ENCODE results near the gene SPAG16.

The SPAG16 gene

DNA sequence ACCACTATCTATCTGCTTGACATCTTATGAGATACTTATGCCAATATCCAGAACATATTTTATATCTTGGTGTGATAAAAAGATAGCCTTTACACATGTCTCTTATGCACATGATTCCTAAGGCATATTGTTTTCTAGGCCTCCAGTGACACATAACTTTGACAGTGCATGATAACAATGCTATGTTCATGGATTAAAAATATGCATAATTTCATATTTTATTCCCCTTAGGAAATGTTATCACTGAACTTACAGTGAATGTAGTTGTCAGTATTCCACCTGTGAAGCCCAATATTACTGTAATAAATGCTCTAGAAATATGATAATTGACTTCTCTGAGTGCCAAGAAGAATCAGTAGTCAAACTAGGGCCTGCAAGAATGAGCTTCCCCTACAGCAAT, 532.3 kb downstream of the SPAG16 start:
- Mint-ChIP-seq H3K27ac (no peak overlapping the region), H3K4me1 (no peaks in the 10 kb centered on the region), H3K9me3 (peaks cover 7 to 9% of the 10 kb centered on the region in 2 donors), H3K27me3 (no peaks in the 10 kb centered on the region), H3K4me3 (no peak overlapping the region)
- DNase-seq (no peak), ATAC-seq (no peak)

DNA sequence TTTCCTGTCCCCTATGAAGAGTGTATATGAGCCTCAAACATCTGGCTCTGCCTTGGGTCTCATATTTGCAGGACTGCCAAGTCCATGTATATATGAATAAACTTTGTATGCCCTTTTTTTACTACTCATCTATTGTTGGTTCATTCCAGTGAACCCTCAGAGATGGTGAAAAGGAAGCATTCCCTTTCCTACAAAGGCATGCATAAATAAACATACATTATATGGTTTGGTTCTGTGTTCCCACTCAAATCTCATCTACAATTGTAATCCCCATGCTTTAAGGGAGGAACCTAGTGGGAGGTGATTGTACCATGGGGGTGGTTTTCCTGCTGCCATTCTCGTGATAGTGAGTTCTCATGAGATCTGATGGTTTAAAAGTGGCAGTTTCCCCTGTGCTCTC, 534.2 kb downstream of the SPAG16 start:
- ATAC-seq (no peak), DNase-seq (no peak)
- H3K4me3 Mint-ChIP-seq = no peak overlapping the region

DNA sequence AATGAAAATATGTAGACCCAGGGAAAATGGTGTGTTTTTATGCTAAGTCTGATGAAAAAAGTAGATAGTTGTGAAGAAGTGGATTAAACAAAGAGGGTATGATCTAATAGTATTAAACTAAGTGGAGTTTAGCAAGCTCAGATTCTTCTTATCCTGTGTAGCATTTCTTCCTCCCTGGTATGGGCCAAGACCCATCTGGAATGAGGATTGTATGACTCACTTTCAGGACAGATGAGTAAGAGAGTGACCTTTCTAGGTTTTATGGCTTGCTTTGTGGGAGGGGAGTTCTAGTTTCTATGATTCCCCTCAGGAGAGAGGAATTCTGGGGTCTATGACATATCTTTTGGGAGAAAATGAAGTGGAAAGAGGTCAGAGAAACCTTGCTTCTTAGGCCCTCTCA, 550.1 kb downstream of the SPAG16 start:
- no peak for ATAC-seq
- H3K4me1 Mint-ChIP-seq = no peaks in the 10 kb centered on the region
- peaks cover 7% of the 10 kb centered on the region for H3K27me3 Mint-ChIP-seq
- H3K4me3 Mint-ChIP-seq = no peak overlapping the region
- no peak for DNase-seq
- H3K27ac Mint-ChIP-seq = no peak overlapping the region
- H3K9me3 Mint-ChIP-seq = peaks cover 2 to 4% of the 10 kb centered on the region in 2 donors

More for the DNA sequence above, 534.2 kb downstream of the SPAG16 start:
- Mint-ChIP-seq H3K27ac (no peak overlapping the region), H3K4me1 (no peaks in the 10 kb centered on the region), H3K9me3 (peaks cover 9 to 16% of the 10 kb centered on the region in 2 donors), H3K27me3 (no peaks in the 10 kb centered on the region)

DNA sequence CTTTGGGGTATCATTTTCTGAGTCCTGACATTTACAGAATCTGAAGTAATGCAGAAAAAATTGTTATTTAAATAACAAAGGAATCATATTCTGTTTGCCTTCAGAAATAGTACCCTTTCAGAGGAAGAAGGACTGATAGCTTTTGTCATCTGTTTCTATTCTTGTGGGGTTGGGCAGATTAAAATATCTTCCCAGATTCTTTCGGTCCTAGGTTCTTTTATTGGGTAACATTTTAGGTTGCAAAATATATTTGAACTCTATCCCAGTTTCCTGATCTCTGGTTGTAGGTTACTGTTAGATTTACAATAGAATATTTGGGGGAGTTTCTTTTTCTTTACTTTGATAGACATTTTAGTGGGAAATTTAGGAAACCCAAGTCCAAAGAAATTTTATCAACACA, 550.5 kb downstream of the SPAG16 start:
- no peak overlapping the region for H3K27ac Mint-ChIP-seq
- H3K9me3 Mint-ChIP-seq = peaks cover 0 to 4% of the 10 kb centered on the region in 2 donors
- peaks cover 7% of the 10 kb centered on the region for H3K27me3 Mint-ChIP-seq
- no peak overlapping the region for H3K4me3 Mint-ChIP-seq
- ATAC-seq = no peak
- no peak for DNase-seq
- no peaks in the 10 kb centered on the region for H3K4me1 Mint-ChIP-seq

DNA sequence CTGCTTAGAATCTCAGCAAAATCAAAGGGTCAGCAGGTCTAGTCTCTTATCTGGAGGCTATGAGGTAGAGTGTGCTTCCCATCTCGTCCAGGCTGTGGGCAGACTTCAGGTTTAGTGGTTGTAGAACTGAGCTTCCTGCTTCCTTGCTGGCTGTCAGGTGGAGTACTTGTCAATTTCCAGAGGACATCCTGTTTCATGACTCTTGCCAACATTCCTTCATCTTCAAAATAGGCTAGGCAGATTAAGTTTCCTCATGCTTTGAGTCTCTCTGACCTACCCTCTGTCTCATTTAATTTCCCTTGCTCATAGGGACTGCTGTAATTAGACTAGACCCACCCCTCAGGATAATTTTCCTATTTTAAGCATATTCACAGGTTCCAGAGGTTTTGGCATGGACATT, 562.6 kb downstream of the SPAG16 start:
- Mint-ChIP-seq H3K9me3 (no peaks in the 10 kb centered on the region), H3K4me1 (no peaks in the 10 kb centered on the region), H3K27ac (no peak overlapping the region), H3K4me3 (no peak overlapping the region), H3K27me3 (no peaks in the 10 kb centered on the region)
- ATAC-seq (no peak), DNase-seq (no peak)

DNA sequence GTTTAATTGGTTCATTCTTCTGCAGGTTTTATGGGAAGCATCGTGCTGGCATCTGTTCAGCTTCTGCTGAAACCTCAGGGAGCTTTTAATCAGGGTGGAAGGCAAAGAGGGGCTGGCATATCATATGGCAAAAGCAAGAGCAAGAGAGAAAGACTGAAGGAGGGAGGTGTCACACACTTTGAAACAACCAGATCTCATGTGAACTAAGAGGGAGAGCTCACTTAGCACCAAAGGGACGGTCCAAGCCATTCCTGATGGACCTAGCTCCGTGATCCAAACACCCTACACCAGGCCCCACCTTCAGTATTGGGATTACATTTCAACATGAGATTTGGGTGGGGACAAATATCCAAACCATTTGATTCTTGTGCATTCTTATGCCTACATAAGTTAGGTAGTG, 563.1 kb downstream of the SPAG16 start:
- Mint-ChIP-seq H3K9me3 (no peaks in the 10 kb centered on the region), H3K4me1 (no peaks in the 10 kb centered on the region), H3K27me3 (no peaks in the 10 kb centered on the region), H3K27ac (no peak overlapping the region), H3K4me3 (no peak overlapping the region)
- no peak for ATAC-seq
- no peak for DNase-seq

DNA sequence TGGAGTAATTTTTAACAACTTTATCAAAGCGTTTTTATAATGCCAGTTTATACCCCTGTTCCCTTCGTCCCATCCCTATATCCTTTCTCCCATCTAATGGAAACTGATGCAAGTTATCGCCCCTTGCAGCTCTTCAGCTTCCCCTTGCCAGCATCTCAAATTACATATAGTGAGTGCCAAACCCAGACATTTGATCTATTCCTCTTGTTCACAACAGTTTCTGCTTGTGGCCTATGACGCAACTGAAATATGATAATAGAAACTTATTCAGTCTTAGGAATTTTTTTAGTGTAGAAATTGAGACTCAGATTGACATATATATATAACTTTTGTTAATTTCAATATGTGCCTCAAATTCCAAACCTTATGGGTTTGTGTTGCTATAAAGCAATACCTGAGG, 564.4 kb downstream of the SPAG16 start:
- no peak for ATAC-seq
- H3K27ac Mint-ChIP-seq = no peak overlapping the region
- no peaks in the 10 kb centered on the region for H3K4me1 Mint-ChIP-seq
- no peak for DNase-seq
- no peak overlapping the region for H3K4me3 Mint-ChIP-seq
- H3K9me3 Mint-ChIP-seq = no peaks in the 10 kb centered on the region
- H3K27me3 Mint-ChIP-seq = no peaks in the 10 kb centered on the region

DNA sequence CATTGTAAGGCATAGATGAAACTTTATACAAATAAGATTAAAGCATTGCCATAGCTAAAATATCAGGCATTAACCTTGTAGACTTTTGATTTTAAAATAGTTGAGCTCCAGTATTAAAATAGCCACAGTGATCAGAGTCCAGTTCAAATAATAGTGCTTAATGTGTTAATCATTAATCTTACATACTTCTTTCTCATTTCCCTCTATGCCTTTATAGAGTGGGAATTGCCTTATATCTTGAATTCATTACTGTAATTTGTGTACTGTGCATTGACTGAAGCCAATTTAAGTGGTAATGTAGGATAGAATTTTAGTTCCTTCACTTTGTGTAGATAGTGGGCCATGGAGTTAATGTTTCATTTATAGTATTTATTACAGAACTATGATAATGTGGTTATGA, 577.4 kb downstream of the SPAG16 start:
- Mint-ChIP-seq H3K4me3 (no peak overlapping the region), H3K27me3 (no peaks in the 10 kb centered on the region), H3K4me1 (no peaks in the 10 kb centered on the region), H3K27ac (no peak overlapping the region), H3K9me3 (no peaks in the 10 kb centered on the region)
- no peak for DNase-seq
- ATAC-seq = no peak

DNA sequence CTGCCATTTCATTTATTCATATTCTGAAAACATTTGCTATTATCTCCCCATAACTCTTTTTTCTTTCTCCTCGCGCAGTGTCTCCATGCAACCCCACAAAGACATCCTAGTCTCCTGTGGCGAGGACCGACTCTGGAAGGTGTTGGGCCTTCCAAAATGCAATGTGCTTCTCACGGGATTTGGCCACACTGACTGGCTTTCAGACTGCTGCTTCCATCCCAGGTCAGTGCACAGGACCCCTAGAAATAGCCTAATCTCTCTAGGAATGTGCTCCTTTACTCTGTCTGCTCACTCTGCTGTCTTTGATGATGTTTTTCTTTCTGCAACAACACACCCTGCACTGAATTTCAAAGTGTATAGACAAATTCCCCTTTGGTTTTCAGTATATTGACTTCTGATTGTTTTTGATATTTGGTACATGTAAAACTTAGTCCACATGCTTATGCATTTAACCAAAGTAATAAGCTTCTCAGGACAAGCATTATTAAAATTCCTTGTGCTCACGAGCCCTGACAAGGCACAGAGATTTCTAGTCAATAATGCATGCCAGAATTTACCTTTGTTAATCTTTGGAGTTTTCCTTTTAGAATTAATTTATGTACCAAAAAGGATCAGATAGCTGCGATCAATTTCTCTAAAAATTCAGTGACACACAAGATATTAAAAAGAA, 578.3 kb downstream of the SPAG16 start:
- Mint-ChIP-seq H3K4me1 (no peaks in the 10 kb centered on the region), H3K27ac (no peak overlapping the region)
- no peak for DNase-seq

DNA sequence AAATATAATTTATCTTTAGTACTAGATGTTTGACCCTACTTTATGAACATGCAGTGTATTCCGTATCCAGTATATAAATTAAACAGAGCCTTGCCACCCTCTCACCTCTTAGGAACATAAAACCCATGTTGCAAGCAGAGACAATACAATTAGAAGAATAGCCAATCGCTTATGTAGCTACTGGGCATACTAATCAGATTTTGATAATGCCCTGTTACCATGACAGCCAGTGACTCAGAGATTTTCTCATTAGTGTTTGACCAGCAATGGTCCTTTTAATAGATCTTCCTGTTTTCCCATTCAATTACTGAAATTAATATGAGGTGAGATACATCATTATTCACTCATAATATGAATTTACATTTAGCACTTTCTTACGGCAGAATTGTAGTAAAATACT, 579.3 kb downstream of the SPAG16 start:
- DNase-seq (no peak), ATAC-seq (no peak)
- Mint-ChIP-seq H3K27me3 (no peaks in the 10 kb centered on the region), H3K4me3 (no peak overlapping the region), H3K4me1 (no peaks in the 10 kb centered on the region), H3K9me3 (no peaks in the 10 kb centered on the region), H3K27ac (no peak overlapping the region)

More for the DNA sequence above, 578.3 kb downstream of the SPAG16 start:
- no peak for ATAC-seq
- H3K9me3 Mint-ChIP-seq = no peaks in the 10 kb centered on the region
- no peaks in the 10 kb centered on the region for H3K27me3 Mint-ChIP-seq
- H3K4me3 Mint-ChIP-seq = no peak overlapping the region

DNA sequence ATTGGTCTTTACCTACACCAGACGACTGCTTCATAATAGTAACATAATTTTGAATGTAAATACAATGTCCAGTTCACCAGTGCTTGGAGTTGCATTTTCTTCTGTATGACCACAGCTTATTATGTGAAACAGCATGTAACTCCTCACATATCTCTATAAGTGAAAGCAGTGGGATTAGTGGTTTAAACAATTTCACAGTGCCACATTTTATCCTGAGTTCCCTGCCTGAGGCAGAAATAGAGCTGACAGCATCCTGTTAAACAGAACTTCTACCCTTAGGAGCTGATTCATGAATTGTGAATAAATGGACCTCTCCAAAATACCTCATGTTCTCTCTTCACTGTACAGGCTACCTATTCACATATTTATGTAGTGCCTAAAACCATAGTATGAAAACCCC, 584.3 kb downstream of the SPAG16 start:
- DNase-seq (no peak), ATAC-seq (no peak)
- Mint-ChIP-seq H3K27ac (no peak overlapping the region), H3K4me3 (no peak overlapping the region), H3K9me3 (peaks cover 0 to 7% of the 10 kb centered on the region in 2 donors), H3K27me3 (no peaks in the 10 kb centered on the region), H3K4me1 (no peaks in the 10 kb centered on the region)

DNA sequence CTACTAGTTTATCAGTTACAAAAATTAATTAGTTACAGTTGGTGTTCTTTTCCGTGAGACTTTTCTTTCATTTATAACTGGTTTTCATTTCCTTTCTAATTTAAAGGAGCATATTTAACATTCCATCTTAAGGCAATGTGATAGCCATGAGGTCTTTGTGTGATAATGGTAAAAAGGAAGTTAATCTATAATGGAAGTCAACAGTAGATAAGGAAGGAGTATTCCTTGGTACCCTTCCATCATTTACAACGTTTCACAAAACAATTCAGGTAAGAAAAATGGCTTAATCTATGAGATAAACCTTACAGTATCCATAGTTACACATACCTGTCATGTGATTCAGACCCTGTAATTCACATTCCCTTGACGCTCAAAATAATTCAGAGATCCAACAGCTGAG, 601.2 kb downstream of the SPAG16 start:
- Mint-ChIP-seq H3K4me1 (no peaks in the 10 kb centered on the region), H3K27me3 (peaks cover 7% of the 10 kb centered on the region), H3K4me3 (no peak overlapping the region), H3K9me3 (no peaks in the 10 kb centered on the region), H3K27ac (no peak overlapping the region)
- no peak for ATAC-seq
- no peak for DNase-seq

DNA sequence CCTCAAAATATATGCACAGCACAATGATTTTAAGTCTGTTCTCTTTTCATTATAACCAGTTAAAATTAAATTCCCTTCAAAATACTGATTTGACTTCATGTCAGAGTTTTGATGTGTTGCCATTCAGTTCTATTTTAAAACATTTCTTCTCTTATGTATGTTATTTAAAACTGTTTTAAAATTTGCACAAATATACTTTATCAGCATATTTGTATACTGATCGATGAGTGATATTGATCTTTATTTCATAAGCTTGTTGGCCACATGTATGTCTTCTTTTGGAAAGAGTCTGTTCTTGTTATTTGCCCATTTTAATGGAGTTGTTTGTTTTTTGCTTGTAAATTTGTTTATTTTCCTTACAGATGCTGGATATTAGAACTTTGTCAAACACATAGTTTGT, 630.2 kb downstream of the SPAG16 start:
- Mint-ChIP-seq H3K27ac (no peak overlapping the region), H3K9me3 (peaks cover 20 to 32% of the 10 kb centered on the region in 2 donors), H3K27me3 (no peaks in the 10 kb centered on the region), H3K4me3 (no peak overlapping the region), H3K4me1 (no peaks in the 10 kb centered on the region)
- ATAC-seq (no peak), DNase-seq (no peak)

DNA sequence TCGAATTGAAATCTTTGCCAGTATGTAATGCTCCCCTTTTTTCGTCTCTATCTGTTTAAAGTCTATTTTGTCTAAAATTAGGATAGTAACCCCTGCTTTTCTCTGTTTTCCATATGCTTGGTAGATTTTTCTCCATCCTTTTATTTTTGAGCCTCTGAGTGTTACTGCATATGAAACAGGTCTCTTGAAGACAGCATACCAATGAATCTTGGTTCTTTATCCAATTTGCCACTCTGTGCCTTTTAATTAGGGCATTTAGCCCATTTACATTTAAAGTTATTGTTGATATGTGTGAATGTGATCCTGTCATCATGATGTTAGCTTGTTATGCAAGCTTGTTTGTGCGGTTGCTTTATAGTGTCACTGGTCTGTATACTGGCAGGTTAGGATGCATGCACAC, 635.8 kb downstream of the SPAG16 start:
- no peak for ATAC-seq
- H3K4me1 Mint-ChIP-seq = no peaks in the 10 kb centered on the region
- peaks cover 45 to 65% of the 10 kb centered on the region in 2 donors for H3K9me3 Mint-ChIP-seq

DNA sequence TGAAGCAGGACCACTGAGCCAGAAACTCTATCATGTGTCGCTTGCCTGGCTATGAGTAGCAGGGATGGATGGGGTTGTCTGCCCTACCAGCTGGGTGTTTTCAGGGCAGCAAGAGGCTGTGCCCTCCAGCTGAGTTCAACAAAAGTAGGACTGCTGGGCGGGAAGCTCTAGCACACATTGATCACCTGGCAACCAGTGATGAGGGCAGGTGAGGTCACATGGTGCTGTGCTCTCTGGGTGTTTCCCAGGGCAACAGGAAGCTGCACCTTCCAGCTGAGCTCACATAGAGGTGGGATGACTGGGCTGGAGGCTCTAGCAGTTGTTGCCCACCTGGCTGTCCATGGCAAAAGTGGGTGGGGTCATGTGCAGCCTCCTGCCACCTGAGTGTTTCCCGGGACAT, 639.3 kb downstream of the SPAG16 start:
- DNase-seq = no peak
- Mint-ChIP-seq H3K4me3 (no peak overlapping the region), H3K4me1 (no peaks in the 10 kb centered on the region), H3K27me3 (no peaks in the 10 kb centered on the region), H3K27ac (no peak overlapping the region), H3K9me3 (peaks cover 34 to 44% of the 10 kb centered on the region in 2 donors)
- no peak for ATAC-seq

More for the DNA sequence above, 635.8 kb downstream of the SPAG16 start:
- H3K27ac Mint-ChIP-seq = no peak overlapping the region
- DNase-seq = no peak
- H3K4me3 Mint-ChIP-seq = no peak overlapping the region
- no peaks in the 10 kb centered on the region for H3K27me3 Mint-ChIP-seq

DNA sequence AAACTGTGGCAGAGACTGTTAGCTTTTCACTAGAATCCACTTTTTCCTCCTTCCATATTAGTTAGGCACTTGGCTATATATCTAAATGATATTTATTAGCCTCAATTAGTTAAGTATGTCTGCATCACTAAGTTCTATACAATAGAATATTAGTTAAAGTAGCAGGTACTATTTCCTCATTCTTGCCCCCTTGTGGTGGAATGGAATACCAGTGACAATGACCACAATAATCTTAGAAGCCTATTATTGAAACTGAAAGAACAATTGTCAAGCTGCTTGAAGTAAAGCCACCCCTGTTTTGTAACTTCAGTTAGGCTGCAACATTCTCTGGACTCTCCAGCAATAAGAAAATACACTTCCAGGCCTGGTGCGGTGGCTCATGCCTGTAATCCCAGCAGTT, 650.3 kb downstream of the SPAG16 start:
- no peaks in the 10 kb centered on the region for H3K27me3 Mint-ChIP-seq
- no peaks in the 10 kb centered on the region for H3K9me3 Mint-ChIP-seq
- ATAC-seq (peak; percentile 53), DNase-seq (no peak)
- H3K27ac Mint-ChIP-seq = no peak overlapping the region
- no peak overlapping the region for H3K4me3 Mint-ChIP-seq
- no peaks in the 10 kb centered on the region for H3K4me1 Mint-ChIP-seq

DNA sequence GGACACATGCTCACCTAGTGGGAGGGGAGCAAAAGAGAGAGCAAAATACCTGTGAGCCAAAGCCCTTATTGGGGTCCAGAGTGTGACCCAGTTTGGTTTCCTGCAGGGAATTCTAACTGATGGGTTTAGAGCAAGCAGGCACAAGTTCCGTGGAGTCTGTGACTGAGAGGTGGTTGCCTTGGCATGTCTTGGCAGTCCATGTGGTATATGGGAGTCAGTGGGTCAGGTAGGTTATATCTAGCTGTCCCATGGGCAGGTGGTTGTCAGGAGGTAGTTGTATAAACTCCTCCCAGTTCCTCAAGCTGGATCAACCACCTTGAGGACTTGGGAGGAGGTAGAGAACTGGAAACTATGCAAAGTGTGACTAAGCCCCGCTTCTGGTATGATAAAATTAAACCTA, 673.8 kb downstream of the SPAG16 start:
- H3K27ac Mint-ChIP-seq = peak overlapping the region in 1 of 2 donors; percentile 48
- H3K27me3 Mint-ChIP-seq = peaks cover 6% of the 10 kb centered on the region
- ATAC-seq = no peak
- no peaks in the 10 kb centered on the region for H3K4me1 Mint-ChIP-seq
- no peak overlapping the region for H3K4me3 Mint-ChIP-seq
- no peak for DNase-seq
- H3K9me3 Mint-ChIP-seq = peaks cover 0 to 5% of the 10 kb centered on the region in 2 donors
